ENCODE data around the gene PCDHA10. TPM values are rescaled to one million over a fixed set of nuclear protein-coding genes. Genes with fewer than 3 reads are reported as not detected.
"Not testable (repeated sequence)": the region's sequence is repeated elsewhere in the genome, so short reads cannot be mapped to it uniquely, and the experiment has no call there.

Gene PCDHA10
- total RNA-seq, 1 donor from 2014 or later, result 9.9 TPM

GRCh38 chr5:140822281-140822629, 33.4 kb upstream of the PCDHA10 start:
- no peaks in the 10 kb centered on the region for H3K27me3 Mint-ChIP-seq
- peaks cover 4% of the 10 kb centered on the region for H3K9me3 Mint-ChIP-seq
- no peak overlapping the region for H3K4me3 Mint-ChIP-seq
- H3K4me1 Mint-ChIP-seq (ENCODE audit: unreplicated experiment), result no peaks in the 10 kb centered on the region
- H3K36me3 Mint-ChIP-seq, result peaks cover 16% of the 10 kb centered on the region
- no peak overlapping the region for H3K27ac Mint-ChIP-seq
- TF ChIP-seq CTCF (conservative IDR thresholded peaks at IDR 0.05), result no peak
- no peak for DNase-seq (ENCODE audit: extremely low spot score, unreplicated experiment)

GRCh38 chr5:140822969-140823368, 32.7 kb upstream of the PCDHA10 start:
- H3K9me3 Mint-ChIP-seq; H3K4me3 Mint-ChIP-seq; H3K27me3 Mint-ChIP-seq; DNase-seq (ENCODE audit: extremely low spot score, unreplicated experiment); H3K4me1 Mint-ChIP-seq (ENCODE audit: unreplicated experiment); H3K27ac Mint-ChIP-seq: not testable (repeated sequence)
- peaks cover 16% of the 10 kb centered on the region for H3K36me3 Mint-ChIP-seq

- Mint-ChIP-seq H3K27me3 (no peaks in the 10 kb centered on the region), H3K4me1 (ENCODE audit: unreplicated experiment) (peaks cover 2% of the 10 kb centered on the region), H3K36me3 (peaks cover 18% of the 10 kb centered on the region), H3K27ac (no peak overlapping the region), H3K9me3 (peaks cover 3% of the 10 kb centered on the region), H3K4me3 (no peak overlapping the region)
- no peak for DNase-seq (ENCODE audit: extremely low spot score, unreplicated experiment)
- TF ChIP-seq CTCF (conservative IDR thresholded peaks at IDR 0.05), result no peak
Observed at GRCh38 chr5:140823475-140823874, 32.2 kb upstream of the PCDHA10 start.

GRCh38 chr5:140827704-140828361, 27.9 kb upstream of the PCDHA10 start, which contains the start of gene PCDHA6:
TSS of gene PCDHA6 (plus strand) at chr5:140827960. CDS start at chr5:140828092, 132 bp downstream.
- H3K27ac Mint-ChIP-seq, result peak within 1 kb of the TSS; percentile 87
- peak within 1 kb of the TSS; percentile 92 for H3K4me3 Mint-ChIP-seq
- H3K4me1 Mint-ChIP-seq (ENCODE audit: unreplicated experiment), result peaks cover 4% of the 10 kb centered on the region
- H3K9me3 Mint-ChIP-seq, result peaks cover 11% of the 10 kb centered on the region
- DNase-seq (ENCODE audit: extremely low spot score, unreplicated experiment), result no peak
- peak; percentile 77 for TF ChIP-seq CTCF (conservative IDR thresholded peaks at IDR 0.05)
- peaks cover 31% of the 10 kb centered on the region for H3K36me3 Mint-ChIP-seq
- H3K27me3 Mint-ChIP-seq, result no peaks in the 10 kb centered on the region

- peaks cover 14% of the 10 kb centered on the region for H3K9me3 Mint-ChIP-seq
- H3K4me1 Mint-ChIP-seq (ENCODE audit: unreplicated experiment), result peaks cover 4% of the 10 kb centered on the region
- peaks cover 34% of the 10 kb centered on the region for H3K36me3 Mint-ChIP-seq
- no peak for DNase-seq (ENCODE audit: extremely low spot score, unreplicated experiment)
- peak overlapping the region; percentile 87 for H3K27ac Mint-ChIP-seq
- no peaks in the 10 kb centered on the region for H3K27me3 Mint-ChIP-seq
- peak; percentile 57 for TF ChIP-seq CTCF (conservative IDR thresholded peaks at IDR 0.05)
- peak overlapping the region; percentile 92 for H3K4me3 Mint-ChIP-seq
Observed at GRCh38 chr5:140828362-140828737, 27.3 kb upstream of the PCDHA10 start.

GRCh38 chr5:140829511-140830501, 25.9 kb upstream of the PCDHA10 start:
- not testable (repeated sequence) for DNase-seq (ENCODE audit: extremely low spot score, unreplicated experiment); H3K4me3 Mint-ChIP-seq; H3K27ac Mint-ChIP-seq; H3K4me1 Mint-ChIP-seq (ENCODE audit: unreplicated experiment); H3K27me3 Mint-ChIP-seq
- peaks cover 14% of the 10 kb centered on the region for H3K9me3 Mint-ChIP-seq
- H3K36me3 Mint-ChIP-seq, result peaks cover 45% of the 10 kb centered on the region

Measured in type B pancreatic cell (in vitro differentiated cells).